ENCODE measurements around the gene DUSP22.

The DUSP22 gene

GRCh38 chr6:308768-309167 lies 16.5 kb downstream of the DUSP22 start:
- DNase-seq (ENCODE audit: low read depth in 2 of 3, low spot score in 1 of 3): no peak

- DNase-seq (ENCODE audit: low read depth in 2 of 3, low spot score in 1 of 3): no peak
Observed at GRCh38 chr6:309947-310346, 17.7 kb downstream of the DUSP22 start.

GRCh38 chr6:310671-311070 lies 18.4 kb downstream of the DUSP22 start:
- DNase-seq (ENCODE audit: low read depth in 2 of 3, low spot score in 1 of 3): no peak

- no peak for DNase-seq (ENCODE audit: low read depth in 2 of 3, low spot score in 1 of 3)
Observed at GRCh38 chr6:311679-312220, 19.5 kb downstream of the DUSP22 start.

- no peak for DNase-seq (ENCODE audit: low read depth in 2 of 3, low spot score in 1 of 3)
Observed at GRCh38 chr6:313087-313486, 20.8 kb downstream of the DUSP22 start.

GRCh38 chr6:313917-314316 lies 21.6 kb downstream of the DUSP22 start:
- no peak for DNase-seq (ENCODE audit: low read depth in 2 of 3, low spot score in 1 of 3)

- DNase-seq (ENCODE audit: low read depth in 2 of 3, low spot score in 1 of 3): no peak
Observed at GRCh38 chr6:314377-314776, 22.1 kb downstream of the DUSP22 start.

- no peak for DNase-seq (ENCODE audit: low read depth in 2 of 3, low spot score in 1 of 3)
Observed at GRCh38 chr6:315226-315625, 22.9 kb downstream of the DUSP22 start.

- DNase-seq (ENCODE audit: low read depth in 2 of 3, low spot score in 1 of 3): no peak
Observed at GRCh38 chr6:315921-316752, 23.9 kb downstream of the DUSP22 start.

- no peak for DNase-seq (ENCODE audit: low read depth in 2 of 3, low spot score in 1 of 3)
Observed at GRCh38 chr6:316753-317038, 24.4 kb downstream of the DUSP22 start.

GRCh38 chr6:317060-317447 lies 24.8 kb downstream of the DUSP22 start:
- DNase-seq (ENCODE audit: low read depth in 2 of 3, low spot score in 1 of 3): no peak

GRCh38 chr6:317448-318144 lies 25.3 kb downstream of the DUSP22 start:
- no peak for DNase-seq (ENCODE audit: low read depth in 2 of 3, low spot score in 1 of 3)

GRCh38 chr6:318243-318890 lies 26.1 kb downstream of the DUSP22 start:
- DNase-seq (ENCODE audit: low read depth in 2 of 3, low spot score in 1 of 3): no peak

- no peak for DNase-seq (ENCODE audit: low read depth in 2 of 3, low spot score in 1 of 3)
Observed at GRCh38 chr6:319177-320131, 27.2 kb downstream of the DUSP22 start.

GRCh38 chr6:320351-321157 lies 28.3 kb downstream of the DUSP22 start:
- DNase-seq (ENCODE audit: low read depth in 2 of 3, low spot score in 1 of 3): no peak

GRCh38 chr6:321158-321438 lies 28.8 kb downstream of the DUSP22 start:
- no peak for DNase-seq (ENCODE audit: low read depth in 2 of 3, low spot score in 1 of 3)

GRCh38 chr6:321536-322258 lies 29.4 kb downstream of the DUSP22 start:
- no peak for DNase-seq (ENCODE audit: low read depth in 2 of 3, low spot score in 1 of 3)

- DNase-seq (ENCODE audit: low read depth in 2 of 3, low spot score in 1 of 3): no peak
Observed at GRCh38 chr6:322259-322930, 30.1 kb downstream of the DUSP22 start.
